IMR-90 (cell line): ENCODE measurements around the gene TMEM52.

Source experiments
- CTCF ChIP-seq: conservative IDR thresholded peaks from 2 replicates; pipeline ENCODE4 v1.5.1; 2012; ENCODE audit warnings: mild to moderate bottlenecking, low read depth, low read length, improper control_type of control experiment
- MAZ ChIP-seq: IDR thresholded peaks from 2 replicates; pipeline ENCODE4 v1.6.1; 2012; ENCODE audit warnings: low read depth, mild to moderate bottlenecking, low read length, improper control_type of control experiment, moderate library complexity, borderline replicate concordance
- POLR2A ChIP-seq: IDR thresholded peaks from 2 replicates; pipeline ENCODE4 v1.6.1; 2012; ENCODE audit warnings: mild to moderate bottlenecking, low read depth, low read length
- SMC3 ChIP-seq: fragments of 150-350 bp; IDR thresholded peaks from 2 replicates; pipeline ENCODE4 v1.6.1; 2016; ENCODE audit warnings: low read depth, mild to moderate bottlenecking, antibody characterized with exemption, low read length, moderate library complexity

- TF ChIP-seq MAZ (peak; percentile 55; the same call in 1 of the 2 replicates), POLR2A (no peak), SMC3 (no peak), CTCF (no peak)
These were observed 401 bp upstream of the TMEM52 start for GRCh38 chr1:1919304-1920056.
